C4-2B (cell line): ENCODE results near the gene ITGA8.

Experiments
- CTCF ChIP-seq: fragments of 450-650 bp; conservative IDR thresholded peaks from 2 replicates; pipeline ENCODE4 v1.5.1; 2017; ENCODE audit warnings: mild to moderate bottlenecking
- ZFX ChIP-seq: fragments of 450-650 bp; IDR thresholded peaks from 2 replicates; pipeline ENCODE4 v1.6.1; 2017

- TF ChIP-seq CTCF (no peak), ZFX (no peak)
Observed at GRCh38 chr10:15587271-15587670, 132.5 kb downstream of the ITGA8 start.
